CD4-positive, alpha-beta T cell treated with Interleukin-21 for 1 hour (primary cell): ENCODE measurements around the gene PTPRD.

Experiments used
- DNase-seq: peaks from one replicate; pipeline ENCODE4 v3.0.0-alpha.2; 2020

PTPRD gene

GRCh38 chr9:8534828-8535227 is 2078.0 kb downstream of the PTPRD start:
- no peak for DNase-seq

GRCh38 chr9:8533681-8534080 is 2079.1 kb downstream of the PTPRD start:
- DNase-seq: no peak

GRCh38 chr9:8531826-8532415 is 2080.9 kb downstream of the PTPRD start:
- no peak for DNase-seq

- no peak for DNase-seq
These were observed 2091.7 kb downstream of the PTPRD start for GRCh38 chr9:8521112-8521511.

- no peak for DNase-seq
These were observed 2097.1 kb downstream of the PTPRD start for GRCh38 chr9:8515748-8516147.

GRCh38 chr9:8514760-8515159 is 2098.0 kb downstream of the PTPRD start:
- DNase-seq: no peak

GRCh38 chr9:8508671-8509290 is 2104.0 kb downstream of the PTPRD start:
- no peak for DNase-seq

GRCh38 chr9:8494571-8494970 is 2118.2 kb downstream of the PTPRD start:
- DNase-seq: no peak

GRCh38 chr9:8492679-8493078 is 2120.1 kb downstream of the PTPRD start:
- DNase-seq: no peak

GRCh38 chr9:8492024-8492423 is 2120.8 kb downstream of the PTPRD start:
- no peak for DNase-seq

- DNase-seq: no peak
These were observed 2121.2 kb downstream of the PTPRD start for GRCh38 chr9:8491563-8491962.

- no peak for DNase-seq
These were observed 2123.0 kb downstream of the PTPRD start for GRCh38 chr9:8489835-8490234.

GRCh38 chr9:8486095-8486494 is 2126.7 kb downstream of the PTPRD start:
- DNase-seq: no peak

- no peak for DNase-seq
These were observed 2128.1 kb downstream of the PTPRD start for GRCh38 chr9:8484597-8485191.

- DNase-seq: no peak
These were observed 2135.4 kb downstream of the PTPRD start for GRCh38 chr9:8477450-8477849.

GRCh38 chr9:8474937-8475336 is 2137.9 kb downstream of the PTPRD start:
- DNase-seq: no peak

GRCh38 chr9:8473244-8474020 is 2139.4 kb downstream of the PTPRD start:
- no peak for DNase-seq

GRCh38 chr9:8468045-8468637 is 2144.7 kb downstream of the PTPRD start:
- DNase-seq: no peak

- no peak for DNase-seq
These were observed 2155.0 kb downstream of the PTPRD start for GRCh38 chr9:8457816-8458215.

- DNase-seq: no peak
These were observed 2155.7 kb downstream of the PTPRD start for GRCh38 chr9:8457055-8457454.

- DNase-seq: no peak
These were observed 2156.5 kb downstream of the PTPRD start for GRCh38 chr9:8456344-8456743.

GRCh38 chr9:8450810-8451545 is 2161.8 kb downstream of the PTPRD start:
- no peak for DNase-seq

GRCh38 chr9:8448226-8448625 is 2164.6 kb downstream of the PTPRD start:
- DNase-seq: no peak
